Activated CD4-positive, CD25-positive, alpha-beta regulatory T cell treated with anti-CD3 and anti-CD28 coated beads, Interleukin-2, amount 50 U/mL, for 72 hours (primary cell): ENCODE measurements around the gene NT5C1A.

Experiments used
- DNase-seq: peaks from one replicate; pipeline ENCODE4 v3.0.0; 2021

The NT5C1A gene

DNA sequence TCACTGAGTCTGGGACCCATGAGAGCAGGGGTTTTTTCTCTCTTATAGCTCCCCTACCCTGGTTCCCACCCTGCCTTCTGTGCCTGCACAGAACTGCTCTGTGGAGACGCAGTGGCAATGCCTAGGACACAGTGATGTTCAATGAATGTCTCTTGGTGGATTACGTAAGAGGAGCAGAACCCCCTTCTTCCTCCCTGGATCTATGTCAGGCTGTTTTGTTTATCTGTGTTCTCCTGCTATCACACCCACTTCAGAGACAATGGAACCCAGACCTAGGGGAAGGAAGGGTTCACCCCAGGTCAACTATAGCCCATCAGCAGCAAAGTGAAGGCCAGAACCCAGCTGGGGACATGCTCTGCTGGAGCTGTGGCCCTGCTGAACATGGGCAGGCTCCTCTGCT lies 17.3 kb upstream of the NT5C1A start:
- DNase-seq: no peak

DNA sequence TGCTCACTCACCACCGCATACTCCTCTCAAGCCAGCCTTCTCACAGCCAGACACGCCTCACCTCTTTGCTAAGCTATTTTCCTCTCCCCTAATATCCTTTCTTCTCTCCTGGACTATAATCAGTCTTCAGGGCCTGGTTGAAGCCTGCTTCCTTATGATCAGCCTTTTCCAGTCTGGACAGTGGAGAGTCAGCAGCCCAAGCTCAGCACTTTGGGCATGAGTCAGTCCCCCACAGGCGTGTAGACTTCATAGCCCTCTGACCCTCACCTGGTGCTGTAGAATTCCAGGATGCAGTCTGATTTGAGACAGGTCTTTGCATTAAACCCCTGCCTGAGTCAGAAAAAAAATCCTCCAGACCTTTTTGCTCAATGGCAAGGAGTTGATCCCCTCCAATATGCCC lies 16.8 kb upstream of the NT5C1A start:
- DNase-seq: no peak

DNA sequence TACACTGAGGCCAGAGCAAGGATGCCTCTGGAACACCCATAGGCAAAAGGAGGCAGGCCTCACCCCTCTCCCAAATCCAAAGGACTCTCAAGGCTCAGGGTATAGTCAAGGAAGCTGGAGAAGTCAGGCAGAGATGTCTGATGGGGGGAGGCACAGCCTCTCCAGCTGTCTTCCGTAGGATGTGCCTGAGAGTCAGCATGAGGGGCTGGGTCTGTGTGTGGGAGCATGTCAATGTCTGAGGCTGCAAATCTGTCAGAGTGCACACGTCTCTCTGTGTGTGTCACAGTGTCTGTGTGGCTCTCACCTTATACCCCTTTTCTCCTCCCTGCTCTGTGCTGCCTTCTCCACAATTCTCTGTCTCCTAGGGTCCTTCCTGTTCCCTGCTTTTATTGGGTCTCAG lies 15.3 kb upstream of the NT5C1A start:
- DNase-seq: no peak

DNA sequence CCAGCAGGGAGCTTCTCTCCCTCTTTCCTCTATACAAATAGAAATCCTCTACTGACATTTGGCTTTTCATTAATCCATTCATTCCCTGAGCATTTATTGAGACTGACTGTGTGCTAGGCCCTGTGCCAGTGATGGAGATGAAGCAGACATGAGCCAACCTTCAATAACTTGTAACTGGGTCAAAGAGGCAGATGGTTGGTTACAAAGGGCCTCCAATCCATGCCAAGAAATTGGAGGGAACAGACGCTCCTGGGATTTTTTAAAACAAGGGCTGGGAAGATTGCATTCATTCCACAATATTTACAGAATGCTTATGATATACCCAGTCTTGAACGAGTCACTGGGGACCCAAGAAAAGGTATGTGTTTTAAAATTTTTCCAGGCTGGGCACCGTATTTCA lies 13.2 kb upstream of the NT5C1A start:
- no peak for DNase-seq

DNA sequence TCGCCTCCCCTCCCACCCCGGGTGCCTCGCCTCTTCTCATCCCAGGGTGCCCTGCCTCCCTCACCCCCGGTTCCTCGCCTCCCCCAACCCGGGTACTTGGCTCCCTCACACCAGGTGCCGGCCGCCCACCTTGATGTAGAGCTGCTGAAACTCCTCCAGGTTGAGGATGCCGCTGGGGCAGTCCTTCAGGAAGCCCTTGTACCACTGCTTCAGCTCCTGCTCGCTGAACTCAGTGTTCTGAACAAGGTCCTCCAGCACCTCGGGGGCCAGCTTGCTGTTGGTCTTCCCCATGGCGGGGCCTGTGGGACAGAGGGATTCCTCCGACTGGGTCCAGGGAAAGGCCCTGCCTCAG lies 12.4 kb upstream of the NT5C1A start:
- DNase-seq: no peak

DNA sequence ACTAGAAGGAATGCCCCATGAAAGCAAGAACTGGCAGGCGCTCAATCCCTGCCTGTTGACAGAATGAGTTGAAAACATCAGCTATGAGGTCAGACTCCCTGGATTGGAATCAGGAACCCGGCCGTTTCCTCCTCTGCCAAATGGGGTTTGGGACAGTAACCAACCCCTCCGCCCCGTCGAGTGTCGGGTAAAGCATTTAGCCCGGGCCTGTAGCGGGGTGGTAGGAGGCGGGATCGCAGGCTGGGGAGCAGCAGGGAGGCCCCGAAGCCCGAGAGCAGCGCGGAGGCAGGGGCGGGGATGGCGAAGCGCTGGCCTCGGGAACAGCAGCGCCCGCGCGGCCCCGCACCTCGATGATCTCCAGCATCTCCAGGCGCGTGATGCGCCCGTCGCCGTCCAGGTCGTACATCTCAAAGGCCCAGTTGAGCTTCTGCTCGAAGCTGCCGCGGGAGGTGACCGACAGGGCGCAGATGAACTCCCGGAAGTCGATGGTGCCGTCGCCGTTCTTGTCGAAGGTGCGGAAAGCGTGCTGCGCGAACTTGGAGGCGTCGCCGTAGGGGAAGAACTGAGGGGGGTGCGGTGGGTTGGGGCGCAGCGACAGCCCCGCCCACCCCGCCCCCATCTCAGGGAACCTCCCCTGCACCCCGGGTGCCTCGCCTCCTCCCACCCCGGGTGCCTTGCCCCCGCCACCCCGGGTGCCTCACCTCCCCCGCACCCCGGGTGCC lies 11.8 kb upstream of the NT5C1A start:
- DNase-seq: no peak

DNA sequence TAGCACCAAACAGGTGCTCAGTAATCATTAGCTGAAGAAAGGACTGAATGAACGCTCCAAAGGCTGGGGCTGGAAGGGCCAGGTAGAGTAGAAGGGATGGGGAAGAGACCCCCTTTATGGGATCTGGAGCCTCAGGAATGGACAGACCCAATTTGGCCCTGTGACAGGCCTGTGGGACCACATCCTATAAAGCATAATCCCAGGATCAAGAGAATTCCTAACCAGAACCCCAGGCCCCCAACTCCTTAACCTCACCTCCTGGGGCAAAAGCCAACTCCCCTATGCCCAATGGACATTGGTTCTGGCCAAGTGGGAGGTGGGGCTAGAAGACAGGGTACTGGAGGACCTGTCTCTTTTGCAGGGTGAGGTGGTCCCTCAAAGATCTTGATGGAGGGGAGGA lies 10.1 kb upstream of the NT5C1A start:
- no peak for DNase-seq

DNA sequence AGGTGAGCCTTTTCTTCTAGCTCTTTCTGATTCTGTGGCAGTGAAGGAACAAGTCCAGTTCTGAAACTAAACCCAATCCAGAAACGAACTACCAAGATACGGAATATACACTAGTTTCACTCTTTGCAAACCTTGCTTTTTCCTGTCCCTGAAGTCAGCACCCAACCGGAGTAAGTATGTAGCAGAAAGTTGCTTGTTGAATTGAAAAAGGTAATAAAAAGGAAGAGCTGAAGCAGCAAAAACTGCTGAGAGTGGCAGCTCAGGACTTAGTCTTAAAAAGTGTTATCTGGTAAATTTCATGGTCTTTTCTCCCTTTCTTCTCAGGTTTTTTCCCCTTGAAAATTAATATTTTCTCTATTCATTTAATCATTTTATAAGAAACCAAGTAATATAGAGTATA lies 9.4 kb upstream of the NT5C1A start:
- no peak for DNase-seq

DNA sequence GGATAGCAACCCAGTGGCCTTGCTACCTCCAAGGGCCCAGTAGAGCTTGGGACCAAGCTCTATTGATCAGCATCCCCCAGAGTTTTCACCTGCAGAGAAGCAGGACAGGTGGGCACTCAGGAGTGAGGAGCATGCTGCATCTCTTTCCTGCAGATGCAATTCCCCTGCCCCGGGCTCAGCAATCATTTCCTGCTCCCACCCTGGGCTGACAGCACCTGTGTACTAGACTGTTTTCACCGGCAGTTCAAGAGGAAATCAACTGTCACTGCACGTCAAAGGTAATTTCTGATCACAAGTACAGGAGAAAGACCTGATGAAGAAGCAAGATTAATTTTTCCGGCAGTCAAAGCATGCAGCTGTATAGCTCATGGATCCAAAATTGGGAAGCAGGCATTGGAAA lies 8.8 kb upstream of the NT5C1A start:
- DNase-seq: no peak

DNA sequence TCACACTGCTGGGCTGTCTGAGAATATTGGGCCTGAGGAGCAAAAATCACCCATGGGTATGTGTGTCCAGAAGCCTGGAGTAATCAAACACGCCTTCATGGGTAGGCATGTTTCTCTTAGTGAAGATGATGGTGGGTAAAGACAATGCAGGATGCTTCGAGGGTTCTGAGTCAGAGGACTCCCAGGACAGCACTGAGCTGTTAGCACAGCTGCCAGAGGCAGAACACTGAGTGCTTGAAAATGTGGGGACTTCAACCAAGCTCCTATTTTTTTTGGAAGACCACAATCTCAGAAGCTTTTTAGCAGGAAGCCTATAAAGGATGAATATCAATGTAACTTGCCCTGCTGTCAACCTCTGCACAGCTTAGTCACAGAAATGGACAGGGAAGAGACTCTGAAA lies 7.9 kb upstream of the NT5C1A start:
- no peak for DNase-seq

DNA sequence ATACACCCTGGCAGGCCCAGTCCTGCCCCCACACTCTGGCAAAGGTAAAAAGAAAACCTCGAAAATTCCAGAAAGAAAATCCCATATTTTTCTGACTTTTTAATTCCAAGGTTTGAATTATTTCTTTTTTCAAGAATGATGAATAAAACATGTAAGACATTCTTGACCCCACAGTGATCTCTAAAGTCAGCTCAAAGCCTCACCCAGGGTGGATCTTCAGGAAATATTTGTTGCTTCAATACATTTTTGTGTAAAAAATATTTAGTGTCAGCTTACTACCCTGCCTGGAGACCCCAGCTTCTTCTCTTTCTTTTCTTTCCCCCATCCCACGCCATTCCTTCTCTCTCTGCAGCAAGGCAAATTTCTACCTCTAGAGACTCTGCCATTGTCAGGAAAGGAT lies 7.0 kb upstream of the NT5C1A start:
- DNase-seq: no peak

DNA sequence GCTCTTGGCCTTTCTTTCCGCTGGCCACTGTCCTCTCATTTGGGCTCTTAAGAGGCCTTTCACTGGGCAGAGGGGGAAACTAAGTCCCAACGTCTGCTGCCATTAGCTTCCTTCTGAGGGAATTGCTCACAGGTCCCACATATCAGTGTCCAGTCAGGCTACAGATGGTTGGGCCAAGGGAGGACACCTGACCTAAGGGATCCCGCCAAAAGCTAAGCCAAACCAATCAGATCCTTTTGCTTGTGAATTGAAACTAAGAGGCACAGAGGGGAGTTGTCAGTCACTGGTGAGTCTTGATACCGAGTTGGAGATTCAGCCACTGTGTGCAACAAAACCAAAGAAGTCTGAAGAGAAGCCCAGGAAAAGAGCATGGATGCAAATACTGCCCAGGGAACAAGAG lies 5.7 kb upstream of the NT5C1A start:
- no peak for DNase-seq

DNA sequence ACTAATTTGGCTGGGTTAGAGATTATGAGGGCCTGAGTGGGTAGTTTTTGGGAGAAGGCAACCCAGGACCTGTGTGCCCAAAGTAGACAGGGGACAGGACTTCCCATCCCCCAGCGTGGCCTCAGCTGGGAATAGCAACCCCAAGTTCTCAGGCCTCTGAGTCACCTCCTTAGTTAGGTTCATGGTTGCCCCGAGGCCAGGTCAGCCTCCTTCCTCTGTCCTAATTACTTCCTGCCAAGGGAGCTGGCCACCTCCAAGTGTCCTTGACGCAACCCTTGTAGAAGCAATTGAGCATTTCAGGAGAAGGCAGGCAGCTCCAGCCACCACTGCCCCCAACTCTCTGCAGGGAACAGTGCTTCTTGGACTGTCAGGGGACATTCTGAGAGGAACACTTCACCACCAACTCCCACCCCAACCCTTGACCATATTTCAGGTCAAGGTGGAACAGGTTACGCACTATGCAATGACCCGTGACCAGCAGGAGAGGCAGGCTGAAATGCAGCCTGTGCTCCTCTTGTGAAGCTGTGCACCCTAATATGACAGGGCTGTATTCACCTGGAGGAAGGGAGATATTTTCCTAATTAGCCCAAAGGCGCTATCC lies 5.1 kb upstream of the NT5C1A start:
- no peak for DNase-seq

DNA sequence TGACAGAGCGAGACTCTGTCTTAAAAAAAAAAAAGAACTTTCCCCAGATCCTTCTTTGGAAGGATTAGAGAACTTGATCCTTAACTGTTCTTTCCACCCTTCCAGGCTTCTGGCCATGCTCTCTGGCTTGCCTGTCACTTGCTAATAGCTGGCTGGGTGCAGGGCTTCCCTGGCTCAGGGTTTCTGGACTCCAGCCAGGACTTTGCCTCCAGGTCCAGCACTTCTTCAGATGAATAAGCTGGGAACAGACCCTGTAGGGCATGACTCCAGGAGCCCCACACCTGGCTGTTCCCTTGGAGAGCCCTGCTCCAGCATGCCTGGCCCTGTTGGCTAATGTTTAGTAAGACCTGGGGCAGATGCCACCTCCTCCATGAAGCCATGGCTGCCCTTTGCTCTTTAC lies 3.3 kb upstream of the NT5C1A start:
- DNase-seq: no peak

DNA sequence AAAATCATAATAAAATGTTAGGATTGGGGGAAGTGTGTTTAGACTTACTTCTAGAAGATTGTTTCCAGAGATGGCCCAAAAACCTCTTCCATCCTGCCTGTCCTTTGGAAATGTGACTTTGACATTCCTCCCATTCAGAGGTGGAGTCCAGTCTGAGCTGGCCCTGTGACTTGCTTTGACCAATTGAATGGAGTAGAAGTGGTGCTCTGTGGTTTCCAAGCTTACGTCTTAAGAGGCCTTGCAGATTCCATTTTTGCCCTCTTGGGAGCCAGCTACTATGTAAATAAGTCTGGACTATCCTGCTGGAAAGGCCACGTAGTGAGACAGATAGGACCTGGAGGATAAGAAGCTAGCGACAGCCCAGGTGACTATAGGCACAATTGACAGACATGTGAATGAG lies 1.3 kb upstream of the NT5C1A start:
- no peak for DNase-seq

DNA sequence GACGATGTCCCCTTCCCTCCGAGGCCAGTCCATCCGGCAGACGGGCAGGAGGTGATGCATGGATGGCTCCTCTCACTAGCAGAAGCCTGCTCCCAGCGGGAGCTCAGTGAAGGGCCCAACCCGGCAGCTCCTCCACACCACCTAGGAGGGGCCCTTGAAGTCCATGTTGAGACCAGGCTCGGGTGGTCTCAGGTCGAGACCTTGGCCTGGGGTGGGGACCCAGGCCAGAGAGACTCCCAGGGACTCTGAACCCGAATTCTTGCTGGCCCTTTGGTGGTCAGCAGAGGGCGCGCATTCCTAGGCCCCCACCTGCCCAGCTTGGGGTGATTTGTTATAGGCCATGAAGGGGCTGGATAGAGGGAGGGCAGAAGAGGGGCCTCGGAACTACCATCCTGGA lies 642 bp upstream of the NT5C1A start:
- no peak for DNase-seq

DNA sequence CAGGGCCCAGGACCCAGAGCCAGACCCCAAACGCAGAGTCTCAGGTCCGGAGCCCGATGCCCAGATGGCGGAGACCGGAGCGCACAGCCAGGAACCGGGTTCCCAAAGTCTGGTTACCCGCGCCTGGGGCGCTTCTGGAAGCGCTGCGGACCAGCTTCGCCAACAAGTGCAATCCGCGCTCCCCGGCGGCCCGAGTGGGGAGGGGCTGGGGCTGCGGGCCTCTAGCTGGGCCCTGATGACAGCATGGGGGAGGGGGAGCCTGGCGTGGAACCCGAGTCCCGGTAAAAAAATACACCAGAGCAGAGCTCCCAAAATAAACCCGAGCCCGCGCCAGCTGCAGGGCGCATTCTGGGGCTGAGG lies 494 bp downstream of the NT5C1A start:
- no peak for DNase-seq

DNA sequence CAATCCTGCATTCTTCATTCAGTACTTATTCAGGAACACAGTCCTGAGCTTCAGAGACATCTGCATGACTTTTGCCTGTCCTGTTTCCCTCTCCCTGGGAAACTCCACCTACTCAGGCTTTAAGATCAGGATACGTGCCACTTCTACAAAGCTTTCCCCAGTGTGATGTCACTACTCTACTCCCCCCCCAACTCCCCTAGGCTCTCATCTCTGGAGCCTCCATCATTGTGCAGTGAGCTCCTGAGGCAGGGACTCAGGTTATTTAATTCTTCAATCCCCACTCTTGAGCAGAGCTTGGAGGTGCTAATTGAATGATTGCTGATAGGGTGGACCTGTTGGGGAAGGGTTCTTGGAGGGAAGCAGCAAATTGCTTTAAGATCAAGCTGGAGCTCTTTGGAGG lies 1.2 kb downstream of the NT5C1A start:
- no peak for DNase-seq

DNA sequence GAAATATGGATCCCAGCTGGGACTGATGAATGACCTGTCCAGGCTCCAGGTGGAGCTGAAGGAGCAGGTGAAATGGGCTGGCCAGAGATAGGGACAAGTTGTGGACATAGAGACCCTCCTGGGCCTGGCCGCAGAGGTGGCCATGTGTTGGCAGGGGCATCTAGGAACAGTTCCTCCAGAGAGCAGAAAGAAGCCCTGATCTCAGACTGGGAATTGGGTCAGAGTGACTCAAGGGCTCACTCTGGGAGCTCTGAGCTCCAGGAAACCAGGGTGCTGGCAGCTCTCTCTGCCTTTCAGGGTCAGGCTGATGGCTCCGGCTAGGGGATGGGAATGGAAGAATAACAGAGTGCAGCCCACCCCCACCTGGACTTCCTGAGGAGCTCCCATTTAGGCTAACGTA lies 3.0 kb downstream of the NT5C1A start:
- no peak for DNase-seq

DNA sequence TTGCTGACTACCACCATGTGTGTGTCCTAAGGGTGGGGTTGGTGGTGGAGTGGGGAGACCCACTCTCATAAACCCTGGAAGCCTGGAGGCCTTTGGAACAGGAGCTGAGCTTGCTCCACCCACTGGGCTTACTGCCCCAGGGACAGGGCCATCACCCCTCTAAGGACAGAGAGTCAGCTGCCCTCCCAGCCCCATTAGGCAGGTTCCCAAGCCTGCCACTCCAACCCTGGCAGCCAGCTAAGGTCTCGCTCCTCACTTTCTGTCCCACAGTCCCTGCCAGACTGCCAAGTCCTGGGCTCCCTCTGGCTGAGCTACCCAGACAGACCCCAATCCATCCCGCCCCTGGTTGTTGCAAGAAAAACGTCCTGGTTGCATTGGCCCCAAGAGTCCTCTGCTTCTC lies 3.8 kb downstream of the NT5C1A start:
- DNase-seq: no peak

DNA sequence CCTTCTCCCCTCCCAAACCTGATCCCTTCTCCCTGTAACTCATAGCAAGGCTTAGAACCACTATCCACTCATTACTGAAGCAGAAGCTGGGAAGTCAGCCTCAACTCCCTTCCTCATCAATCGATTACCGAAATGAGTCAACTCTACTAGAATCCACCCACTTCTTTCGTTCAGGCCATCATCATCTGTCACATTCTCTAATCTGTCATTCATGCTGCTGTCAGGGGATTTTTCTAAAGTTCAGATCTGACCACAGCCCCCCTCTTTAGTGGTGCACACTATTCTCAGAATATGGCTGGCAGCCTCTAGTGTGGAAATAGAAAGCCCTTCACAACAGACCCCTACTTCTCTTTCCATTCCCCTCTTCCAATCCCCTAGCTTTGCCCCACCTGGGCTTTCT lies 5.1 kb downstream of the NT5C1A start:
- DNase-seq: no peak

DNA sequence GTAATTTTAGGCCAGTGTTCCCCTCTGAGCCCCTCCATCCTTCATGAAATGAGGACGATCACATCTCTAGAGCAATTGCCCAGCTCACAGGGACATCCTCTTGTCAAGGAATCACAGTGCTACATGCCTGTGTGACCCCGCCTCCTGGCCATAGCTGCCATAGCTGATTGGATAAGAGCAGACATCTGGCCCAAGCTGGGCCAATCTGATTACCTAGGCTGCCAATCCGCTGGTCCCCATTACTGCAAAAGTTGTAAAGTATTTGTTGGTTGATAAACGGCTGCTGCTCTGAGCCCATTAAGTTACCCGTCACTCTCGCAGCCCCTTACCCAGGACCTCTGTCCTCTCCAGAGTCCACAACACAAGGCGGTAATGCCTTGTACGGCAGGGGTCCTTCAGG lies 8.3 kb downstream of the NT5C1A start:
- no peak for DNase-seq

DNA sequence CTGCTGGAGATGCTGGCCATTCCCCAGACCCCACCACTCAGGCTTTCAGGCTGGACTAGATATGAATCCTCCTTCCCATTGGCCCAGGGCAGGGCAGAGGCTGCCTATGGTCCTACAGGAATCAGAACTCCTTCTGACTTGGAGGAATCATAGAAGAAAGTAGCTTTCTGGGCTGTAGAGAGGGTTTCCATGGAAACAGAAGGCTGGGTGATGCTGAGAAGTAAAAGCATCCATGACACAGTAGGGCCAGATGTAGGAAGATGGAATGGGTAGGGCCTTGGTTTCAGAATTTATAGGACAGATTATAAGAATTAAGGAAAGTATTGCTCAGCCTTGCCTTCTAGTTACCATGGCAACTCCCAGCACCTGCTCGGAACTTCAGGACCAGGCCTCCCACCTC lies 9.0 kb downstream of the NT5C1A start:
- no peak for DNase-seq

DNA sequence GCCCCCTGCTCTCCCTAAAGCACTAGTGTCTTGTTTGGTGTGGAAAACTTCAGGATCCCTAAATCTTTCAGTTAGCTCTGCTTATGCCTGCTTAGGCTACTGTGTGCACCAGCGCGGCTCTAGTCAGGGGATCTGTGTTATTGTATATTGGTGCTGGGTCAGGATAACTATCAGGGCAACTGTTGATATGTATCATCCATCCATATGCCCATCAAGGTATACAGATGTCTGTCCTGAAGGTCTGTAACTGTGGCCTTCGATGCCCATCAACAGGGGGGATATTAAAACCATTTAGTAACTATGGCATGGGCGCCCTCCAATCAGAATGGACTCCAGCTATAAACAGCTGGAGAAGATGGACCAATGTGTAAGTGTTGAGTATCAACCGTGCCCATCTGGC lies 12.4 kb downstream of the NT5C1A start:
- DNase-seq: no peak

DNA sequence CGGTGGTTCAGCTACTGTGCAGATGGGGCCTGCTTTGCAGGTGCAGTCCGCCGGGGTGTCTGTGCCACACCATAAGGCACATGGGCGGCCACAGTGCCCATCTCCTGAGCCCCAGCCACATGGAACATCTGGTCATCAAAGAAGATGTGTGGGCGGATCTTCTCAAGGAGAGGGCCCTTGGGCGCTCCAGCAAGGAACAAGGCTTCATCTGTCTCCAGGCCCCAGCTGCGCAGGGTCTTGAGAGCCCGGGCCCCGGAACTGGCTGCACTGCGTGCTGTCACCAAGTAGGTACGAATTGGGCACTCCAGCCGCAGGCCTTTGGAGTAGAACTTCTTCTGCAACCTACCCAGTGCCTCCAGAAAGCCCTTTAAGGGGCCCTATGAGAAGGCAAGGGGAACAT lies 12.8 kb downstream of the NT5C1A start:
- no peak for DNase-seq
